WTC11 (cell line): ENCODE data around the gene SPOP.

ENCODE experiments used
- ATF1 ChIP-seq: sonication (generic); formaldehyde crosslinking; IDR thresholded peaks from 2 replicates; pipeline ENCODE4 v1.8.1; 2023; ENCODE audit warnings: mild to moderate bottlenecking, moderate library complexity, missing genetic modification reagents
- ATF2 ChIP-seq: sonication (generic); formaldehyde crosslinking; IDR thresholded peaks from 2 replicates; pipeline ENCODE4 v1.8.1; 2022; ENCODE audit warnings: low read depth, missing genetic modification reagents, borderline replicate concordance
- ESRRA ChIP-seq: sonication (generic); formaldehyde crosslinking; IDR thresholded peaks from 2 replicates; pipeline ENCODE4 v1.8.1; 2022; ENCODE audit warnings: mild to moderate bottlenecking, missing genetic modification reagents, borderline replicate concordance
- IRF2 ChIP-seq: sonication (generic); formaldehyde crosslinking; IDR thresholded peaks from 2 replicates; pipeline ENCODE4 v1.8.0; 2022; ENCODE audit warnings: low read depth, missing genetic modification reagents, borderline replicate concordance
- TF ChIP-seq, protein P1 (sequence below): fragments of 200-600 bp; IDR thresholded peaks from 2 replicates; pipeline ENCODE4 v1.8.0; 2022; ENCODE audit warnings: antibody characterized with exemption
- TF ChIP-seq, protein P2 (sequence below): sonication (generic); formaldehyde crosslinking; IDR thresholded peaks from 2 replicates; pipeline ENCODE4 v1.8.0; 2022; ENCODE audit warnings: mild to moderate bottlenecking, missing genetic modification reagents
- TF ChIP-seq, protein P3 (sequence below): sonication (generic); formaldehyde crosslinking; conservative IDR thresholded peaks from 2 replicates; pipeline ENCODE4 v1.8.1; 2022; ENCODE audit warnings: mild to moderate bottlenecking, missing genetic modification reagents

DNA sequence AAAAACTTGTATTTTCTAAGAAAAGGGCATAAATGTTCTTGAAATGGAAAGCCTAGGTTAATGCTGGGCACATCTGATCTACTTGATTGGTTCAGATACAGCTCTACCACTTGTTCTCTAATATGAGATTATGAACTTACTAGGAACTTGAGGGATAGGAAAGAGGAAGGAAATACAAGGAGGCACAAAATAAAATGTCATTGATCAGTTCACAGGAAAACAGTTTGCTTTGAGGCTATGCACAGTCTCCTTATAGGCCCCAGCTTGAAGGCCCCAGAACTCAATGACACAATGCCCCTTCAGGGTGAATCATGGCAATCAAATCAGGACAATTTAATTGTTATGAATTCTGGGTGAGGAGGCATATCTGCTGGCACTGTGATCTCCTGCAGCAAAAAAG is 75.1 kb downstream of the SPOP start:
- TF ChIP-seq ESRRA (CRISPR knock-in tag) (no peak), ATF1 (no peak), IRF2 (CRISPR knock-in tag) (no peak), ATF2 (CRISPR knock-in tag) (no peak)
- TF ChIP-seq, protein P1, sequence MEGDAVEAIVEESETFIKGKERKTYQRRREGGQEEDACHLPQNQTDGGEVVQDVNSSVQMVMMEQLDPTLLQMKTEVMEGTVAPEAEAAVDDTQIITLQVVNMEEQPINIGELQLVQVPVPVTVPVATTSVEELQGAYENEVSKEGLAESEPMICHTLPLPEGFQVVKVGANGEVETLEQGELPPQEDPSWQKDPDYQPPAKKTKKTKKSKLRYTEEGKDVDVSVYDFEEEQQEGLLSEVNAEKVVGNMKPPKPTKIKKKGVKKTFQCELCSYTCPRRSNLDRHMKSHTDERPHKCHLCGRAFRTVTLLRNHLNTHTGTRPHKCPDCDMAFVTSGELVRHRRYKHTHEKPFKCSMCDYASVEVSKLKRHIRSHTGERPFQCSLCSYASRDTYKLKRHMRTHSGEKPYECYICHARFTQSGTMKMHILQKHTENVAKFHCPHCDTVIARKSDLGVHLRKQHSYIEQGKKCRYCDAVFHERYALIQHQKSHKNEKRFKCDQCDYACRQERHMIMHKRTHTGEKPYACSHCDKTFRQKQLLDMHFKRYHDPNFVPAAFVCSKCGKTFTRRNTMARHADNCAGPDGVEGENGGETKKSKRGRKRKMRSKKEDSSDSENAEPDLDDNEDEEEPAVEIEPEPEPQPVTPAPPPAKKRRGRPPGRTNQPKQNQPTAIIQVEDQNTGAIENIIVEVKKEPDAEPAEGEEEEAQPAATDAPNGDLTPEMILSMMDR, result no peak
- TF ChIP-seq, protein P2, sequence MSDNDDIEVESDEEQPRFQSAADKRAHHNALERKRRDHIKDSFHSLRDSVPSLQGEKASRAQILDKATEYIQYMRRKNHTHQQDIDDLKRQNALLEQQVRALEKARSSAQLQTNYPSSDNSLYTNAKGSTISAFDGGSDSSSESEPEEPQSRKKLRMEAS (CRISPR knock-in tag), result no peak
- TF ChIP-seq, protein P3, sequence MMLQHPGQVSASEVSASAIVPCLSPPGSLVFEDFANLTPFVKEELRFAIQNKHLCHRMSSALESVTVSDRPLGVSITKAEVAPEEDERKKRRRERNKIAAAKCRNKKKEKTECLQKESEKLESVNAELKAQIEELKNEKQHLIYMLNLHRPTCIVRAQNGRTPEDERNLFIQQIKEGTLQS, result no peak
